ENCODE data around the gene MSI2.

MSI2 gene

DNA sequence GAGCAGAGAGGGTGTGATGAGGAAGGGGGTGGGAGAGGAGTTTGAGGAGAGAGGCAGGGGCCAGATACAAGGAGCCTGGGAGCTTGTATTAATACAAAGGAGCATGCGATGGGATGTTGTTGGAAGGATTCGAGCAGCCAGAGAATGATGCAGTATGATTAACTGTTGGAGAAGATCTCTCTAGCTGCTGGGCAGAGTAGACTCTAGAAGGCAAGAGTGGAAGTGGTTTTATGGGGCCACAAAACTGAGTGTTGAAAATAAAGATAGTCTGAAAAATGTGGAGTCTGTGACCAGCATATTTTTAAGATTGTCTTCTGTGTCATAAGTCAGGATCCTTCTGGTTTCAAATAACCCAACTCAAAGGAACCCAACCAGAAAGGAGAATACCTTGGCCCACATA is 98.3 kb downstream of the MSI2 start:
- no peak overlapping the region for H3K4me3 ChIP-seq (ENCODE audit: control insufficient read depth, low read depth, low read length)
- TF ChIP-seq, protein P1, sequence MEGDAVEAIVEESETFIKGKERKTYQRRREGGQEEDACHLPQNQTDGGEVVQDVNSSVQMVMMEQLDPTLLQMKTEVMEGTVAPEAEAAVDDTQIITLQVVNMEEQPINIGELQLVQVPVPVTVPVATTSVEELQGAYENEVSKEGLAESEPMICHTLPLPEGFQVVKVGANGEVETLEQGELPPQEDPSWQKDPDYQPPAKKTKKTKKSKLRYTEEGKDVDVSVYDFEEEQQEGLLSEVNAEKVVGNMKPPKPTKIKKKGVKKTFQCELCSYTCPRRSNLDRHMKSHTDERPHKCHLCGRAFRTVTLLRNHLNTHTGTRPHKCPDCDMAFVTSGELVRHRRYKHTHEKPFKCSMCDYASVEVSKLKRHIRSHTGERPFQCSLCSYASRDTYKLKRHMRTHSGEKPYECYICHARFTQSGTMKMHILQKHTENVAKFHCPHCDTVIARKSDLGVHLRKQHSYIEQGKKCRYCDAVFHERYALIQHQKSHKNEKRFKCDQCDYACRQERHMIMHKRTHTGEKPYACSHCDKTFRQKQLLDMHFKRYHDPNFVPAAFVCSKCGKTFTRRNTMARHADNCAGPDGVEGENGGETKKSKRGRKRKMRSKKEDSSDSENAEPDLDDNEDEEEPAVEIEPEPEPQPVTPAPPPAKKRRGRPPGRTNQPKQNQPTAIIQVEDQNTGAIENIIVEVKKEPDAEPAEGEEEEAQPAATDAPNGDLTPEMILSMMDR (IDR thresholded peaks at IDR 0.05; ENCODE audit: control insufficient read depth, insufficient read depth, low read depth, low read length, missing control alignments) = no peak
- DNase-seq (ENCODE audit: low read depth) = no peak

DNA sequence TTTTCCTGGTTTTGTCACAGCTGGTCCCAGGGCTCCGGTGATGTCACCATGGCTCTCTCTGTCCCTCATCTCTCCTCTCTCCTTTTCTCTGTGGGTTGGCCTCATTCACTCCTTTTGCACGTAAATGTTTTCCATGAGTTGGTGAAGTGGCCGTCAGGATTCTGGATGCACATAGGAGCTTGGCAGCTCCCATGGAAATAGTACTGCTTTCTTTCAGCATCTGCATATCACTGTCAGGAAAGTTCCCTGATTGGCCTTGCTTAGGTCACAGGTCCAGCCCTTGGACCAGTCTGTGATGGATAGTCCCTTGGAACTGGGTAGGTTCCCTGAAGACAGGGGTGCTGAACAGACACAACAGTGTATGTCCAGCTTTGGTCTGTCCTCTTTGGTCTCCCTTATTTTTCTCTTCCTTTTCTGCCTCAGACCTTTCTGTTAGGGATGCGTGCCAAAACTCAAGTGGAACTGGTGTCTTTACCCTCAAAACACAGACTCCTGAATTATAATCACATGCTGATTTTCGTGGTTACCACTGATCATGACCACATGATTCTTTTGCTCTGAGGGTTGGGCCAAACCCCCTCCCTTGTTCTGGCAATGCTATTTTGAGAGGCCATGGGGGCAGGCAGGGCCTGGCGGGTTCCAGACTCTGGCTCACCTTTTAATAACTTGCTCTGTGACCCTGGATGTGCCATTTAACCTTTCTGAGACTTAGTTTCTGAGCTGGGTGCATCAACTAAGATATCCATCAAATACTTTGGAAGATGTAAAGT is 99.0 kb downstream of the MSI2 start:
- H3K4me3 ChIP-seq (ENCODE audit: control insufficient read depth, low read depth, low read length) = no peak overlapping the region
- no peak for DNase-seq (ENCODE audit: low read depth)
- TF ChIP-seq, protein P1 (IDR thresholded peaks at IDR 0.05; ENCODE audit: control insufficient read depth, insufficient read depth, low read depth, low read length, missing control alignments) = no peak

DNA sequence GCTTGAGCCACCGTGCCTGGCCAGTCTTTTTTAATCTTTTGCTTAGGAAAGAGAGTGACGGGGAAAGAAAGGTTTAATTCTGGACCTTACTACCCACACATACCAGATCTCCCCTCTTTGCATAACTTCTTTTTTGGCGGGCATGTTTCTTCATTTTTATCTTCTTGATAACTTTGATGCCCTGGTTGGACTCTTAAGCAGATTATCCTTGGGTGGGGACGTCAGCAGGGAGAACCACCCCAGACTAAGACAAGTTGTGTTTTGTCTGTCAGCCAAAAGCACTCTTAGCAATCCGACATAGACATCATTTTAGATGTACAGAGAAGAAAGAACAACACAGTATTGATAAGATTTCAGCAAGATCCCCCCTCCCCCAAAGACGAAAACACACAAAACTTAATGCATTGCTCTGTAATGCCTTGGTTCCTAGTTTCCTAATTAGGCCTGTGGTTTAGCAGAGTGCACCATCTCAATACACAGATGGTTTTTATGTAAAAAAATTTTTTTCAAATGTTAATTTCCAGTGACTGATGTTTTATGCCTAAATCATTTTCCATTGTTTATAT is 99.9 kb downstream of the MSI2 start:
- no peak overlapping the region for H3K4me3 ChIP-seq (ENCODE audit: control insufficient read depth, low read depth, low read length)
- TF ChIP-seq, protein P1 (IDR thresholded peaks at IDR 0.05; ENCODE audit: control insufficient read depth, insufficient read depth, low read depth, low read length, missing control alignments) = no peak
- DNase-seq (ENCODE audit: low read depth) = no peak

DNA sequence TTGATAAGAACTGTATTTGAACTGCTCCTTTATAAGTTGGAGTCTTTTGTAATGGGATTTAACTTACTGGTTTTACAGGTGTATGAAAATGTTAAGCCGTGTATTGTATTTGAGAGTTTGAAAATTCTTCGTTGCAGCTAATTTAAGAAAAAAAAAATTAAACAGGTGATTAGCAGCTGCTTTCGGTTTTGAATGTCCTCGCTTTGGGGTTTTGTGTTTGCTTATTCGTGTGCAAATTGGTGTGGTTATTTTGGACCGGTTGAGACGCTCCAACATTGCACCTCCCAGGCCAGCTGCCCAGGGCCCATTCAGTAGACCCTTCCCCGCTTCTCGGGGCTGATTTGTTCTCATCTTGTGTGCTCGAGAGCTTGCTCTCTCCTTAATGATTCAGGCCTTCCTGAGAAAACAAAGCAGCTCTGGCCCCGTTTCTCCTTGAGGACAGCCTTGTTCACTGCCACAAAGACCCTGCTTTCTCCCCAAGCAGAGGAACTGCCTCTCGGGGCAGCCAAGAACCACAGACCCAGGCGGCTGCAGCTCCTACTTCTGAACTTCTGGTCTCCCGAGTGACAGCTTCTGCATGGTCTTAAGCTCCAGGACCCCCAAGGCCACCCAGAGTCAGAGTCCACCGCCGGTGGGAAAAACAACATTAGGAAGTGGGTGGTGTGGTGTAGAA is 100.5 kb downstream of the MSI2 start:
- H3K4me3 ChIP-seq (ENCODE audit: control insufficient read depth, low read depth, low read length) = no peak overlapping the region
- TF ChIP-seq, protein P1 (IDR thresholded peaks at IDR 0.05; ENCODE audit: control insufficient read depth, insufficient read depth, low read depth, low read length, missing control alignments) = no peak

DNA sequence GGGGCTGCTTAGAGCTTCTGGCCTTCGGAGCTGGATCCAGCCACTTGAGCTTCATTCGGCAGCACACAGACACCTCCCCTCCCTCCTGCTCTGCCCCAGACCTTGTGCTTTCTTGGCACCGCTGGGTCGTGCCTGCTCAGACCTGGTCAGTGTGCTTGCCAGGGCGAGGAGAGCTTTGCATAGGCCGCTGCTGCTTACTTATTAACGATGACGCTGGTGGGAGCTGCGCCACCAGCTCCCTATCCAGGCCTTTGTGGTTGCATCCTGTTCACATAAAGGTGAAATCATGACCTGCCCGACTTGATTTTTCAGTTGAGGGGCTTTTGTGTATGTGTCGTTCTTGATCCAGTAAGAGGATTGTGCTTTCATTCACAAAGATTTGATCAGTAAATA is 101.1 kb downstream of the MSI2 start:
- DNase-seq (ENCODE audit: low read depth) = no peak
- H3K4me3 ChIP-seq (ENCODE audit: control insufficient read depth, low read depth, low read length) = no peak overlapping the region
- TF ChIP-seq, protein P1 (IDR thresholded peaks at IDR 0.05; ENCODE audit: control insufficient read depth, insufficient read depth, low read depth, low read length, missing control alignments) = no peak

More for the DNA sequence above, 100.5 kb downstream of the MSI2 start:
- DNase-seq (ENCODE audit: low read depth) = no peak

DNA sequence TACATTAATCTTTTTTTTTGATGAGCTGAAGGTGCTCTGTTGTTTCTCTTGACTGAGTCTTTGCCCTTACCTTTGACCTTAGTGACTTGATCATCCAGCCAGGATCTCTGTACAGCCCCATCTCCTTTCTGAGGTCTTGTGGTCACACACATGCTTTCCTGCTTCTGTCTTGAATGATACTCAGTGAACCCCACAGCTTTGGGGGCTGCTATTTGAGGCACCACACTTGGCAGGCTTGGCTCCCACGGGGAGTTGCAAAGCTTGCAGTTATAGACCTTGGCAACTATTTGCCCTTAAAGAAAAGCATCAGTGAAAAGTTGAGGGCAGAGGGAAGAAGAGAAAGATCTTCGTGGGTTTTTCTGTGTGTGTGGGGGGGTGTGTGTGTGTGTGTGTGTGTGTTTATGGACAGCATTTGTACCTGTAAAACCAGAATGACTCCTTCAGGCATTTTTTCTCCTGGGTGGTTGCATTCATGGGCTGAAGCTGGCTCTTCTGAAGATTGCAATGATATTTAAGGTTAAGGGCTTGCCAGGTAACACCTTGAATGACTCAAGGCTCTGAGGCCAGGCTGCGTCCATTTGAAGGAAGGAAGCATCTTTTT is 101.6 kb downstream of the MSI2 start:
- H3K4me3 ChIP-seq (ENCODE audit: control insufficient read depth, low read depth, low read length) = no peak overlapping the region
- TF ChIP-seq, protein P1 (IDR thresholded peaks at IDR 0.05; ENCODE audit: control insufficient read depth, insufficient read depth, low read depth, low read length, missing control alignments) = no peak
- DNase-seq (ENCODE audit: low read depth) = no peak

Data from AG09309 (cell line).